Ovary (tissue), 9 donors: ENCODE measurements around the gene UNC5C. TPM values are rescaled to one million over a fixed set of nuclear protein-coding genes. Genes with fewer than 3 reads are reported as not detected.

Experiments used
- DNase-seq, 5 donors: peaks; one replicate each; pipeline ENCODE4 v3.0.0-alpha.2; 2019 to 2020
- H3K27ac ChIP-seq, 2 donors: fragments of 200-600 bp; one replicate each; pipeline versions ENCODE4 v1.5.1 to v1.8.0; 2019 to 2022
- H3K27me3 ChIP-seq: fragments of 200-600 bp; one replicate; pipeline ENCODE4 v1.8.0; 2022
- H3K36me3 ChIP-seq: fragments of 200-600 bp; sonication (generic); one replicate; pipeline ENCODE4 v1.5.1; 2019
- H3K4me1 ChIP-seq: one replicate; pipeline ENCODE4 v1.8.1; 2013; ENCODE audit warnings: mild to moderate bottlenecking, moderate library complexity; ENCODE audit not compliant: insufficient read depth
- H3K4me3 ChIP-seq: fragments of 200-600 bp; sonication (generic); one replicate; pipeline ENCODE4 v1.5.1; 2017
- H3K9me3 ChIP-seq, 2 donors: fragments of 200-600 bp in 1 of 2; sonication (generic) in 1 of 2; one replicate each; pipeline versions ENCODE4 v1.5.1 to v1.8.1; 2013 to 2019; ENCODE audit warnings: mild to moderate bottlenecking in 1 of 2, moderate library complexity in 1 of 2
- CTCF ChIP-seq, 3 donors: fragments of 450-650 bp in 2 of 3; fragments of 200-600 bp in 1 of 3; IDR thresholded peaks; one replicate each; pipeline versions ENCODE4 v1.5.1 to v1.8.0; 2016 to 2022; ENCODE audit warnings: antibody characterized with exemption in 3 of 3, mild to moderate bottlenecking in 1 of 3
- EP300 ChIP-seq: sonication (generic); formaldehyde crosslinking; IDR thresholded peaks from one replicate; pipeline ENCODE4 v1.6.1; 2017; ENCODE audit warnings: antibody characterized with exemption
- POLR2A ChIP-seq: fragments of 450-650 bp; IDR thresholded peaks from one replicate; pipeline ENCODE4 v1.6.1; 2017; ENCODE audit warnings: antibody characterized with exemption, mild to moderate bottlenecking, moderate library complexity
- WGBS, 3 donors: extraction: QIAGEN DNeasy Blood & Tissue Kit in 1 of 3; methylation state at CpG; one replicate each; pipeline versions ENCODE4 v1.1.5 to v1.1.7; 2013 to 2017; 5-methylcytosine and 5-hydroxymethylcytosine counted together
- intact Hi-C, 4 donors: fragments of 100-400 bp; cut with DNase I; formaldehyde crosslinking; loops; one replicate each; pipeline versions ENCODE4 v1.11.0 to v1.15.1; 2022 to 2023
- polyA plus RNA-seq, 2 donors: library from polyadenylated mRNA; stranded (reverse); fragments of 200-250 nt in 1 of 2; fragments of 350-450 nt in 1 of 2; fragmentation: Illumina TruSeq in 1 of 2; extraction: RNeasy Lipid Tissue Mini Kit (QIAGEN cat#74804) in 1 of 2; gene quantifications; one replicate each; pipeline ENCODE4 v1.2.3, GENCODE V29; 2013 to 2014
- total RNA-seq, 7 donors: library from RNA; depleted of rRNA in 2 of 7; stranded (reverse); fragments of >200 nt in 2 of 7; fragmentation: NEBNext Ultra II Directional in 3 of 7; extraction: Animal tissue kit (Norgen Biotek cat#: 25700) in 3 of 7; gene quantifications; one replicate each; pipeline versions ENCODE4 v1.1.0 to v1.2.4, GENCODE V29; 2016 to 2023
- donor health status: DM: no; HTN: no; CAD: no; lungs with moderate emphysema.
- donor health status: DM: no; HTN: no; CAD: no.
- donor health status: Bipolar disorder and iron deficiency.
- donor health status: DM: yes; HTN: yes; CAD: no.
- donor health status: DM: no; HTN: no; CAD: no.
- donor health status: DM: yes; HTN: yes; CAD: no.

Gene UNC5C
- total and polyA plus RNA-seq, 9 donors: 1.8 to 9.4 (median 3.9) TPM

GRCh38 chr4:95304898-95305297, 243.9 kb downstream of the UNC5C start:
- no peaks in the 10 kb centered on the region for H3K27me3 ChIP-seq
- no peak overlapping the region for H3K4me3 ChIP-seq
- no peak for DNase-seq
- no peak overlapping the region for H3K27ac ChIP-seq
- no peaks in the 10 kb centered on the region for H3K36me3 ChIP-seq
- WGBS, 3 donors: 11 to 40% (median 13%) methylated on average over 1 of the region's 1 CpG
- H3K9me3 ChIP-seq: no peaks in the 10 kb centered on the region
- TF ChIP-seq POLR2A: no peak
- TF ChIP-seq CTCF (IDR thresholded peaks at IDR 0.05): no peak
- no peak for TF ChIP-seq EP300
- peaks cover 1% of the 10 kb centered on the region for H3K4me1 ChIP-seq
- intact Hi-C loops: no loop called here

- no peaks in the 10 kb centered on the region for H3K9me3 ChIP-seq
- TF ChIP-seq CTCF (IDR thresholded peaks at IDR 0.05): no peak
- TF ChIP-seq POLR2A: no peak
- no peak for TF ChIP-seq EP300
- no peak for DNase-seq
- H3K36me3 ChIP-seq: no peaks in the 10 kb centered on the region
- intact Hi-C loops: no loop called here
- H3K4me3 ChIP-seq: no peak overlapping the region
- no peaks in the 10 kb centered on the region for H3K27me3 ChIP-seq
- H3K4me1 ChIP-seq: peaks cover 1% of the 10 kb centered on the region
- H3K27ac ChIP-seq: no peak overlapping the region
- WGBS, 3 donors: 27 to 48% (median 32%) methylated on average over 1 of the region's 1 CpG
Observed at GRCh38 chr4:95300304-95300703, 248.5 kb downstream of the UNC5C start.

GRCh38 chr4:95296052-95296451, 252.7 kb downstream of the UNC5C start:
- no peak overlapping the region for H3K27ac ChIP-seq
- H3K36me3 ChIP-seq: no peaks in the 10 kb centered on the region
- H3K4me3 ChIP-seq: no peak overlapping the region
- TF ChIP-seq CTCF (IDR thresholded peaks at IDR 0.05): no peak
- no peak for TF ChIP-seq POLR2A
- no peak for TF ChIP-seq EP300
- 95 to 97% (median 97%) methylated on average over 2 of the region's 2 CpGs for WGBS, 3 donors
- no peak for DNase-seq
- intact Hi-C loops: no loop called here
- no peaks in the 10 kb centered on the region for H3K27me3 ChIP-seq
- no peaks in the 10 kb centered on the region for H3K9me3 ChIP-seq
- H3K4me1 ChIP-seq: no peaks in the 10 kb centered on the region

DNA sequence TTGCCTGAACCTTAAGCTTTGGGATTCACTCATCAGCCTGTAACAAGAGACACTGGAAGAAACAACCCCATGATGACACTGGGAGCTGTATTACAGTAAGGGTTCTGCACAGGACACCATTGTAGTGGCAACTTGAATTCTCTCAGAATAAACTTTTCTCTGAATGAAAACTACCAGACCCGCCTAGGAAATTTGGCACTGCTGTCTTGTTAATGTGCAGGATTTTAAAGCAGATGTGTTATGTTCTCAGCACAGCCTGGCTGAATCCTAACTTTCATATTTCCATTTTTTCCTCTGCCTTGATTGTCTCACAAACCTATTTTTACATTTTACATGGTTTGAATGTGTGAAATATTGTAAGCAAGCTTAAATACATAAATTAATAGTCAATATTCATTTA, 253.6 kb downstream of the UNC5C start:
- no peaks in the 10 kb centered on the region for H3K27me3 ChIP-seq
- 24 to 29% (median 28%) methylated on average over 1 of the region's 1 CpG for WGBS, 3 donors
- no peak for DNase-seq
- H3K27ac ChIP-seq: no peak overlapping the region
- no peaks in the 10 kb centered on the region for H3K36me3 ChIP-seq
- H3K4me3 ChIP-seq: no peak overlapping the region
- no peaks in the 10 kb centered on the region for H3K4me1 ChIP-seq
- no peaks in the 10 kb centered on the region for H3K9me3 ChIP-seq
- intact Hi-C loops: no loop called here
- TF ChIP-seq POLR2A (no peak), CTCF (IDR thresholded peaks at IDR 0.05) (no peak), EP300 (no peak)

GRCh38 chr4:95294321-95294720, 254.5 kb downstream of the UNC5C start:
- intact Hi-C loops: no loop called here
- WGBS, 3 donors: 73 to 88% (median 83%) methylated on average over 4 of the region's 4 CpGs
- DNase-seq: no peak

More at GRCh38 chr4:95294321-95294720, 254.5 kb downstream of the UNC5C start:
- no peaks in the 10 kb centered on the region for H3K27me3 ChIP-seq
- no peak overlapping the region for H3K27ac ChIP-seq
- TF ChIP-seq CTCF (IDR thresholded peaks at IDR 0.05): no peak
- H3K9me3 ChIP-seq: no peaks in the 10 kb centered on the region
- H3K4me1 ChIP-seq: no peaks in the 10 kb centered on the region
- no peak overlapping the region for H3K4me3 ChIP-seq
- H3K36me3 ChIP-seq: no peaks in the 10 kb centered on the region
